ENCODE results near the gene POU6F2. TPM values are rescaled to one million over a fixed set of nuclear protein-coding genes. Genes with fewer than 3 reads are reported as not detected.

POU6F2 gene
- total RNA-seq, 1 experiment from 2014 or later: 0.27 TPM

DNA sequence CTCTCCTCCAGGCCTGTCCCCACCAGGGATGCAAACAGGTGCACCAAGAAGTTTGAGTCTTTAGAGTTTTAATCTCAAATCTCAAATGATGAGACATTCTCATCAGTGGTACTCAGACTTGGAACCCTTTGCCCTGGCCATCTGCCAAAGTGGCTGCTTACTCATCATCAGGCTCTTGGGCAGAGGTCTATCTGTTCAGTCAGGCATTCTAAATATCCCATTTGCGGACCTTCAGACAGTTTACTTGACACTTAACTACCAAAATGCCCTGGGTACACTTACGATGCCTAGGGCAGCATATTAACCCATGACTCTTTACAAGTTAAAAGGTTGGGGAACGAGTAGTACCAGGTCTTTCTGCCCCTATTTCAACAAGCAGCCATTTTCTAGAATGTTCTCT, 527.3 kb downstream of the POU6F2 start (continued):
- no peak for TF ChIP-seq REST (IDR thresholded peaks at IDR 0.05; ENCODE audit: low read depth)

DNA sequence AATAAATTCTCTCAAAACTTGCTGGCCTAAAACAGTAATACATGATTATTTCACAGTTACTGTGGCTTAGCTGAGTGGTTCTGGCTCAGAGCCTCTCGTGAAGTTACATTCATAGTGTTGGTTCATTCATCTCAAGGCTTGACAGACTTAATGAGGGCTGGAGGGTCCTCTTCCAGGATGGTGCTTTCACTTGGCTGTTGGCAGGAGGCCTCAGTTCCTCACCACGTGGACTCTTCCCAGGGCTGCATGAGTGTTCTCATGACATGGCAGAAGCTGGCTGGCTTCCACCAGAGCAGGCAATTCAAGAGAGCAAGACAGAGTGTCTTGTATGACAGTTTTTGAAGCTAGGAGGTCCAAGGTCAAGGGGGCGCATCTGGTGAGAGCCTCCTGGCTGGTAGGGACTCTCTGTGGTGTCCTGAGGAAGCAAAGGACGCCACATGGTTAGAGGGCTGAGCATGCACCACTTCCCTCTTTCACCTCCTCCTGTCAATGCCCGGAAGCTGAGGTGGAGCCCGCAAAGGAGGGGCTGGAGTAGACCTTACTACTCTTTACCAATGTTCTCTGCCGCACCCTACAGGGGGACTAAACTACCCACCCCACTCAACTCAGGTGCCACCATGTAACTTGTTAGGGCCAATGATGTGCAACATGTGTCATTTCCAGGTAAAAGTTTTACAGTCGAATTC, 530.3 kb downstream of the POU6F2 start:
- no peaks in the 10 kb centered on the region for H3K9me2 ChIP-seq (ENCODE audit: insufficient read depth)
- H3K27me3 ChIP-seq (ENCODE audit: insufficient read depth, low read length): no peaks in the 10 kb centered on the region
- ATAC-seq: no peak
- RAD21 ChIA-PET (ENCODE audit: low non-redundant PET in 1 of 2, low total read pairs in 2 of 2, uncharacterized antibody in 2 of 2, unreplicated experiment in 2 of 2): no interaction called here
- H3K27ac ChIP-seq (ENCODE audit: low read depth, low read length): no peak overlapping the region
- H3K9ac ChIP-seq (ENCODE audit: low read length): no peak overlapping the region
- no peaks in the 10 kb centered on the region for H3K36me3 ChIP-seq (ENCODE audit: control insufficient read depth in 1 of 2, insufficient read depth in 2 of 2, low read length in 2 of 2)
- H3K79me2 ChIP-seq (ENCODE audit: insufficient read depth, low read length): no peaks in the 10 kb centered on the region
- H3K4me1 ChIP-seq (ENCODE audit: control insufficient read depth in 1 of 2, insufficient read depth in 2 of 2, low read length in 2 of 2): peaks cover 0 to 4% of the 10 kb centered on the region in 2 experiments; a peak in 1 of 4 replicates
- no peaks in the 10 kb centered on the region for H3K9me3 ChIP-seq (ENCODE audit: control insufficient read depth in 1 of 2, insufficient read depth in 1 of 2, low read depth in 1 of 2, low read length in 2 of 2)
- POLR2A ChIA-PET: no interaction called here
- no peak overlapping the region for H3K4me3 ChIP-seq (replicated peaks in 1 of 2; ENCODE audit: low read depth in 1 of 2, low read length in 2 of 2)
- intact Hi-C loops (cut with micrococcal nuclease): no loop called here
- DNase-seq (ENCODE audit: low read depth, low spot score): no peak
- no peak overlapping the region for H2AFZ ChIP-seq (ENCODE audit: low read depth, low read length, poor library complexity, severe bottlenecking)
- no peaks in the 10 kb centered on the region for H4K20me1 ChIP-seq (ENCODE audit: insufficient read depth)
- CTCF ChIA-PET: no interaction called here
- no TSS peak for BruUV-seq (replicated peaks)
- TF ChIP-seq YY1 (IDR thresholded peaks at IDR 0.05; ENCODE audit: extremely low read depth, insufficient replicate concordance, low read depth, low read length) (no peak), SRF (IDR thresholded peaks at IDR 0.05; ENCODE audit: low read depth) (no peak), CEBPB (IDR thresholded peaks at IDR 0.05; ENCODE audit: low read depth) (no peak), ZNF274 (IDR thresholded peaks at IDR 0.05; ENCODE audit: low read depth, low read length) (no peak), REST (IDR thresholded peaks at IDR 0.05; ENCODE audit: low read depth) (no peak), POLR2A (IDR thresholded peaks at IDR 0.05; ENCODE audit: borderline replicate concordance, extremely low read depth, insufficient read depth, insufficient read length) (no peak), EZH2phosphoT487 (IDR thresholded peaks at IDR 0.05; ENCODE audit: borderline replicate concordance) (no peak), RAD21 (IDR thresholded peaks at IDR 0.05; ENCODE audit: low read depth) (no peak), EGR1 (IDR thresholded peaks at IDR 0.05; ENCODE audit: low read depth) (no peak), POLR2AphosphoS5 (IDR thresholded peaks at IDR 0.05; ENCODE audit: low read depth, low read length) (no peak), FOSL1 (IDR thresholded peaks at IDR 0.05; ENCODE audit: low read depth) (no peak), EZH2 (IDR thresholded peaks at IDR 0.05) (no peak), TCF7L2 (IDR thresholded peaks at IDR 0.05; ENCODE audit: borderline replicate concordance, extremely low read depth, insufficient read depth, insufficient read length) (no peak)
- TF ChIP-seq, protein P1, sequence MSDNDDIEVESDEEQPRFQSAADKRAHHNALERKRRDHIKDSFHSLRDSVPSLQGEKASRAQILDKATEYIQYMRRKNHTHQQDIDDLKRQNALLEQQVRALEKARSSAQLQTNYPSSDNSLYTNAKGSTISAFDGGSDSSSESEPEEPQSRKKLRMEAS (IDR thresholded peaks at IDR 0.05): no peak
- no peak overlapping the region for H3K4me2 ChIP-seq (ENCODE audit: low read length)
